GM18505 (cell line): ENCODE measurements around the gene TOMM5.
"Not testable (repeated sequence)": the region's sequence is repeated elsewhere in the genome, so short reads cannot be mapped to it uniquely, and the experiment has no call there.

Source experiments
- ATAC-seq: cut with Tn5 transposase; IDR thresholded peaks from one replicate; pipeline ENCODE4 v1.9.1; 2021; ENCODE audit not compliant: unreplicated experiment
- POLR2A ChIP-seq: IDR thresholded peaks from 4 replicates; pipeline ENCODE4 v1.6.1; 2011; ENCODE audit warnings: borderline replicate concordance; ENCODE audit not compliant: insufficient read depth, insufficient read length; ENCODE audit errors: extremely low read depth

Gene TOMM5

GRCh38 chr9:37621273-37622121 lies 29.1 kb upstream of the TOMM5 start:
- no peak for ATAC-seq
- no peak for TF ChIP-seq POLR2A

DNA sequence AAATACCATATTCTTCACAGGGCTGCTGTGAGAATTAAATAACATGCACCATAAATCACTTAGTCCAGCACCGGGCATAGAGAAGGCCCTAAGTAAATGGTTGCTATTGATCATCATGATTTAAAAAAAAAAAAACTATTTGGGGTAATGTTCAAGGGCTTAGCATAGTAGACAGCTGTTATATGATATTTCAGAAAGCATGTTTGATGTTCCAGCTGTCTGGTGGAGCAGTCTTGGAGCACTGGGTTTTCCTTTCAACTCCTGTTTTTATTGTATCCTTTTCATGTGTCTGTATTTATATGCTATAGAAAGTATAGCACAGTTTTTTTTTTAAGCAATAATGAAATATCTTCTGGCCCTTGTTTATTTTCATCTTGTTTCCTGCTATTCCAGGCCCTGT lies 28.0 kb upstream of the TOMM5 start:
- TF ChIP-seq POLR2A, result no peak
- no peak for ATAC-seq

DNA sequence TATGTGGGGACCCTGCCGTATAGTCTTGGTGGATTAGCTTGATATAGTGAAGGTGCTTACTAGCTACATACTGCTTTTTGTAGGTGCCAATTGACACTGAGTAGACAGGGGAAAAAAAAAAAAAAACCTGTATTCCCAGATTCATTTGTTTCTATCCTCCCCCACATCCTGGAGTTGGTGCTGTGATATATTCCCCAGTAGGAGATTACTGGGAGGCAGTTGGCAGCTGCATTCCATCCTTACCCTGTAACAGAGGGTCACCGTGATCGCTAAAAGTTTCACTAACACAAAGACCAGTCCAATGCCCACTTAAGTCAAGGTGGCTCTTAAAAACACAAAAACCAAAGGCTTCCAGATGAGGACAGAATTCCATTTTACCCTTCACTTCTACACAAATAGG lies 27.4 kb upstream of the TOMM5 start:
- no peak for TF ChIP-seq POLR2A
- no peak for ATAC-seq

GRCh38 chr9:37618817-37619216 lies 26.4 kb upstream of the TOMM5 start:
- no peak for ATAC-seq

GRCh38 chr9:37617832-37618231 lies 25.4 kb upstream of the TOMM5 start:
- TF ChIP-seq POLR2A, result no peak
- no peak for ATAC-seq

More at GRCh38 chr9:37618817-37619216, 26.4 kb upstream of the TOMM5 start:
- TF ChIP-seq POLR2A, result no peak

DNA sequence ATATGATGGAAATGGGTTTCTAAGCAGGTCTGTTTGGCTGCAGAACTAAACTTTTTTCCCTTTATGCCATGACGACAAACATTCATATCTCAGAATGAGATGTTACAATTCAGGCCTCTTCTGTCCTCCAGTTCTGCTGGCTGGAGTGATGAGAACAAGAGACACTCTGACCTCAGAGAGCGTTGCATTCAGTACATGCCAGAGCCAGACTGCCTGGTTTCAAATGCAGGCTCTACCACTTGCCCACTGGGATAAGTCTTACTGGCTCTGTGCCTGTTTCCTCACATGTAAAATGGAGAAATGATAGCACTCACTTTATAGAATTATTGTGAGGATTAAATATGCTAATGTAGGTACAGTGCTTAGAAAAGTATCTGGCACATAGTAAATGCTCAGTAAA lies 24.8 kb upstream of the TOMM5 start:
- no peak for ATAC-seq
- no peak for TF ChIP-seq POLR2A

GRCh38 chr9:37611961-37612360 lies 19.6 kb upstream of the TOMM5 start:
- TF ChIP-seq POLR2A, result no peak
- no peak for ATAC-seq

- TF ChIP-seq POLR2A, result no peak
- ATAC-seq, result no peak
Observed at GRCh38 chr9:37611014-37611413, 18.6 kb upstream of the TOMM5 start.

DNA sequence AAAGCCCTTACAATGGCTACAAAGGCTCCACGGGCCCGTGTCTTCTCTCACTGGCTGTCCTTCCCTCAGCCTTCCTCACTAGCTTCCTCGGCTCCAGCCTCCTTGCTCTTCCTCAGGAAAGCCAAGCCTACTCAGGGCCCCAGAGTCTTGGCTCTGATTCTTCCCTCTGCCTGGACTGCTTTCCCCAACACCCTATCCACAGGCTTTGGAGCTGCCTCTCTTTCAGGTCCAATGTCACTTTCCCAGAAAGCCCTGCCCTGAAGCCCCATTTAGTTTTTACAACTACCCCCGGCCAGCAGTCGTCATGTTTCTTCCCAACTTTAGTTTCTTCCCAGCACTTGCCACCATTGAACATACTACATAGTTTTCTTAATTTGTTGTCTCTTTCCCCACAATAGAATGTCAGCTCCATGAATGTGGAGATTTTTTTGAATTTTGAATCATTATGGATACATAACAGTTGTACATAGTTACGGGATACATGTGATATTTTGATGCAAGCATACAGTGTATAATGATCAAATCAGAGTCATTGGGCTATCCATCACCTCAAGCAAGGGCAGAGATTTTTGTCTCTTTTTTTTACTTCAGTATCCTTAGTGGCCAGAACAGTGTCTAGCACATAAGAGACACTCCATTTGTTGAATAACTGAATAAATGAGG lies 17.5 kb upstream of the TOMM5 start:
- ATAC-seq, result no peak
- no peak for TF ChIP-seq POLR2A

- no peak for TF ChIP-seq POLR2A
- no peak for ATAC-seq
Observed at GRCh38 chr9:37608250-37608649, 15.9 kb upstream of the TOMM5 start.

DNA sequence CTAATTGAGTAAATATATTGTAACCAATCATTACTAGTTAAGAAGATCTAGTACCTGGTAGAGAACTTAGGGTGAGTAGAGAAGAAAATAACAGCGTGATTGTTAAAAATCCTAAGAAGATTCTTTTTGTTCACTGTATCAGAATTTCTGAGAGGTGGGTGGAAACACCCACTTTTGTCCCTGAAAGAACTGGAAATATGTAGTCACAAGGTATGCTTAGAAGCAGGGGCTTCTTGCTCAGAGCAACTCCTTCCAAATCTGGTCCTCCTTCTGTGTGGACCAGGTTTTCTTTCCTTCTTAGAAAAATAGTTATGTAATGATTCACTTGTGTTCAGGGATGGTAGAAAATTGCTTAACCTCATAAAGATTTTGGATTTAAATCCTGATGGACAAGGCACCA lies 11.9 kb upstream of the TOMM5 start:
- no peak for ATAC-seq
- no peak for TF ChIP-seq POLR2A

DNA sequence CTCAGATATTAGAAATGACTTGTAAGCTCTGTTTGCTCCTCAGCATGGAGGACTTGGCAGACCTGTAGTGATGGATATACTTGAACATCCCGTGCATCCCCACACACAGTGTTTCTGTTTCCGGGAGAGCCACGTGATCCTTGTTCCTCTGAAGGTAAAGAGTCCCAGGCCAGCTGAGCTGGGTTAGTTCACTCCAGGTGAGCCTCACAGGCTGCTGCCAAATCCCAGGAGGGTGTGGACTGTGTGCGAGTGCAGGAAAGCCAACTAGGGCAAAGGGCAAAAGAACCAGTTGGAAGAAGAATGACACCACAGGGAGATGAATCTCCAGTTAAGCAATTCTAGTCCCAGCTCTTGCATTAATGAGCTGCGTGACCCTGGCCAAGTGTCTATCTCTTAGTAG lies 10.4 kb upstream of the TOMM5 start:
- TF ChIP-seq POLR2A, result no peak
- ATAC-seq, result no peak

DNA sequence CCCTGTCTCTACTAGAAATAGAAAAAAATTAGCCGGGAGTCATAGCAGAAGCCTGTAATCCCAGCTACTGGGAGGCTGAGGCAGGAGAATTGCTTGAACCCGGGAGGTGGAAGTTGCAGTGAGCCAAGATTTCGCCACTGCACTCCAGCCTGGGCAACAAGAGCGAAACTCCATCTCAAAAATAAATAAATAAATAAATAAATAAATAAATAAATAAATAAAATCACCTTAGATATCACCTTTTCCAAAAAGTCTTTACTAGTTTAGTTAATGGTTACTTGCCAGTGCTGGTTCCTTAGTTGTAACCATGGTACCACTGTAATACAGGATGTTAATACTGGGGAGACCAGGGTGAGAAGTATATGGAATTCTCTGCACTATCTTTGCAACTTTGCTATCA lies 9.7 kb upstream of the TOMM5 start:
- ATAC-seq, result not testable (repeated sequence)

GRCh38 chr9:37596504-37596903 lies 4.1 kb upstream of the TOMM5 start:
- ATAC-seq, result no peak
- no peak for TF ChIP-seq POLR2A
